SU-DHL-6 (cell line): ENCODE results near the gene CHP2.
"Not testable (repeated sequence)": the region's sequence is repeated elsewhere in the genome, so short reads cannot be mapped to it uniquely, and the experiment has no call there.

Experiments used
- H2AFZ ChIP-seq: fragments of 200-600 bp; sonication (generic); 2 replicates; pipeline ENCODE4 v1.6.1; 2014; ENCODE audit warnings: low read depth, mild to moderate bottlenecking, moderate library complexity, mixed read lengths, antibody characterized with exemption, low read length; ENCODE audit not compliant: severe bottlenecking
- H3F3A ChIP-seq: fragments of 200-600 bp; shearing (Covaris generic); 2 replicates; pipeline ENCODE4 v1.6.0; 2016; ENCODE audit warnings: antibody characterized with exemption, mild to moderate bottlenecking; ENCODE audit not compliant: insufficient read depth
- H3K27ac ChIP-seq: fragments of 200-600 bp; sonication (generic); 2 replicates; pipeline ENCODE4 v1.5.1; 2016; ENCODE audit warnings: low read depth, mild to moderate bottlenecking, low read length, moderate library complexity, mixed read lengths
- H3K27me3 ChIP-seq: fragments of 200-600 bp; sonication (generic), shearing (Covaris generic); 2 replicates; pipeline ENCODE4 v1.6.0; 2014; ENCODE audit warnings: mild to moderate bottlenecking, low read length
- H3K36me3 ChIP-seq: fragments of 200-600 bp; sonication (generic); 2 replicates; pipeline ENCODE4 v1.6.1; 2014; ENCODE audit warnings: mild to moderate bottlenecking, low read length, mixed read lengths
- H3K4me2 ChIP-seq: fragments of 300-600, 200-600 bp; shearing (Covaris generic), sonication (generic); 2 replicates; pipeline ENCODE4 v1.6.0; 2014; ENCODE audit warnings: low read length, low read depth, mild to moderate bottlenecking; ENCODE audit not compliant: poor library complexity, severe bottlenecking
- H3K4me3 ChIP-seq: fragments of 200-600 bp; sonication (generic); 2 replicates; pipeline ENCODE4 v1.5.1; 2014; ENCODE audit warnings: antibody characterized with exemption, low read length, mild to moderate bottlenecking, mixed read lengths; ENCODE audit not compliant: insufficient read depth, poor library complexity, severe bottlenecking
- H3K79me2 ChIP-seq: fragments of 200-600 bp; sonication (generic); 2 replicates; pipeline ENCODE4 v1.6.1; 2014; ENCODE audit warnings: mild to moderate bottlenecking, low read length, moderate library complexity; ENCODE audit not compliant: insufficient read depth
- H3K9ac ChIP-seq: fragments of 200-600 bp; sonication (generic); 2 replicates; pipeline ENCODE4 v1.7.0; 2014; ENCODE audit warnings: mild to moderate bottlenecking, low read length
- H3K9me2 ChIP-seq: fragments of 200-600 bp; sonication (generic); replicated peaks from 2 replicates; pipeline ENCODE4 v1.6.1; 2014; ENCODE audit warnings: low read length; ENCODE audit not compliant: insufficient read depth
- H3K9me3 ChIP-seq: fragments of 200-600 bp; sonication (generic); 2 replicates; pipeline ENCODE4 v1.6.1; 2014; ENCODE audit warnings: low read length, mixed read lengths; ENCODE audit not compliant: insufficient read depth
- H4K20me1 ChIP-seq: fragments of 200-600 bp; sonication (generic); 2 replicates; pipeline ENCODE4 v1.6.1; 2014; ENCODE audit warnings: low read depth, mild to moderate bottlenecking, antibody characterized with exemption, low read length, moderate library complexity, mixed read lengths
- EZH2phosphoT487 ChIP-seq: fragments of 200-600 bp; sonication (generic), shearing (Covaris generic); conservative IDR thresholded peaks from 2 replicates; pipeline ENCODE4 v1.6.1; 2018; ENCODE audit warnings: mild to moderate bottlenecking, antibody characterized with exemption, low read length, moderate library complexity, mixed read lengths
- TF ChIP-seq, protein P1 (sequence below): fragments of 200-600 bp; sonication (generic); IDR thresholded peaks from one replicate; pipeline ENCODE4 v1.5.1; 2017; ENCODE audit warnings: antibody characterized with exemption, mild to moderate bottlenecking, low read length, moderate library complexity; ENCODE audit not compliant: insufficient read depth, poor library complexity, severe bottlenecking

Gene CHP2

DNA sequence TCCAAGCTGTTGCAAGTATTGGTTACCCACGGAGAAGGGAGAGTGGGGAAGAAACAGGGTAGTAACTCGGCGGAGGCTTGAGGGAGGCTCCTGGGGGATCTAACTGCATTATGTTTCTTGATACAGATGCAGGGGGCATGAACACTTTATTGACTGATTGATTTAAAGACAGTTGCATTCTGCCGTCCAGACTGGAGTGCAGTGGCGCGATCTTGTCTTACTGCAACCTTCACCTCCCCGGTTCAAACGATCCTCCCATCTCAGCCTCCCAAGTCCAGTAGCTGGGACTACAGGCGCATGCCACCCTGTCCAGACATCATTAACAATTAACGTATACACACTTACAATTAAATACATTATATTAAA lies 26.7 kb upstream of the CHP2 start:
- H3K27ac ChIP-seq: no peak overlapping the region
- no peaks in the 10 kb centered on the region for H3K79me2 ChIP-seq
- H3K4me3 ChIP-seq: no peak overlapping the region
- H3K9me2 ChIP-seq: no peaks in the 10 kb centered on the region
- H3K36me3 ChIP-seq: no peaks in the 10 kb centered on the region
- H3K9me3 ChIP-seq: no peaks in the 10 kb centered on the region
- no peaks in the 10 kb centered on the region for H4K20me1 ChIP-seq
- no peak overlapping the region for H2AFZ ChIP-seq
- no peak overlapping the region for H3K9ac ChIP-seq
- H3K4me2 ChIP-seq: no peak overlapping the region
- no peak for TF ChIP-seq EZH2phosphoT487
- TF ChIP-seq, protein P1, sequence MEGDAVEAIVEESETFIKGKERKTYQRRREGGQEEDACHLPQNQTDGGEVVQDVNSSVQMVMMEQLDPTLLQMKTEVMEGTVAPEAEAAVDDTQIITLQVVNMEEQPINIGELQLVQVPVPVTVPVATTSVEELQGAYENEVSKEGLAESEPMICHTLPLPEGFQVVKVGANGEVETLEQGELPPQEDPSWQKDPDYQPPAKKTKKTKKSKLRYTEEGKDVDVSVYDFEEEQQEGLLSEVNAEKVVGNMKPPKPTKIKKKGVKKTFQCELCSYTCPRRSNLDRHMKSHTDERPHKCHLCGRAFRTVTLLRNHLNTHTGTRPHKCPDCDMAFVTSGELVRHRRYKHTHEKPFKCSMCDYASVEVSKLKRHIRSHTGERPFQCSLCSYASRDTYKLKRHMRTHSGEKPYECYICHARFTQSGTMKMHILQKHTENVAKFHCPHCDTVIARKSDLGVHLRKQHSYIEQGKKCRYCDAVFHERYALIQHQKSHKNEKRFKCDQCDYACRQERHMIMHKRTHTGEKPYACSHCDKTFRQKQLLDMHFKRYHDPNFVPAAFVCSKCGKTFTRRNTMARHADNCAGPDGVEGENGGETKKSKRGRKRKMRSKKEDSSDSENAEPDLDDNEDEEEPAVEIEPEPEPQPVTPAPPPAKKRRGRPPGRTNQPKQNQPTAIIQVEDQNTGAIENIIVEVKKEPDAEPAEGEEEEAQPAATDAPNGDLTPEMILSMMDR: no peak
- H3K27me3 ChIP-seq: no peaks in the 10 kb centered on the region; the same call in 1 of the 2 replicates
- H3F3A ChIP-seq: no peaks in the 10 kb centered on the region

DNA sequence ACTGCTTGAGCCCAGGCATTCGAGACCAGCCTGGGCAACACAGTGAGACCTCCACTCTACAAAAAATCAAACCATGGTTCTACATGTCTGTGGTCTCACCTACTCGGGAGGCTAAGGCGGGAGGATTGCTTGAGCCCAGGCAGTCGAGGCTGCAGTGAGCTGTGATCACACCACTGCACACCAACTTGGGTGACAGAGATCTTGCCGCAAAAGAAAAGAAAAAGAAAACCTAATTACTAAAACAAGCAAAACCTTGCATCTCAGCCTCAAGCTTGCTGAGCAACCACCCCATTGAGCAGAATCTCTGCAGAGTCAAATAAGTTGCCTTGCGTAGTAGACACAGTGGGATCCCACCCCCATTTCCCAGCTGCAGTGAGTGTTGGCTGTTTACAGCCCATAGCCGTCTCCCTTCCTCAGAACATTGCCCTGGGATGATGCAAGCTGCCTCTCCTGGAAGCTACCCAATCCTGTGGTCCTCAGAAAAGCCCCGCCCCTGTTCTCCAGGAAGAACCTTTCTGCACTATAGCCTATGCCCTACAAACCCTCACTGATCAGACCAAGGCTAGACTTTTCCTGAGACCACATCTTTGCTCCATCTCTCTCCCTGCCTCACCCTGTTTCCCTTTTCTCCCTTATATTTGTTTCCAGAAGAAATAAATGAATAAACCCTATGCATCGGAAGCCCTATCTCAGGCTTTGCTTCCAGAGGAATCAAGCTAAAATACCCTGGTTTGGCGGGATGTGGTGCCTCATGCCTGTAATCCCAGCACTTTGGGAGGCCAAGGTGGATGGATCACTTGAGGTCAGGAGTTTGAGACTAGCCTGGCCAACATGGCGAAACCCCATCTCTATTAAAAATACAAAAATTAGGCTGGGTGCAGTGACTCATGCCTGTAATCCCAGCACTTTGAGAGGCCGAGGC lies 25.1 kb upstream of the CHP2 start:
- no peak overlapping the region for H3K9ac ChIP-seq
- no peaks in the 10 kb centered on the region for H3F3A ChIP-seq
- no peak for TF ChIP-seq EZH2phosphoT487
- TF ChIP-seq, protein P1: no peak
- H3K9me3 ChIP-seq: no peaks in the 10 kb centered on the region
- H3K4me3 ChIP-seq: no peak overlapping the region
- H3K27me3 ChIP-seq: no peaks in the 10 kb centered on the region
- no peak overlapping the region for H3K4me2 ChIP-seq
- no peak overlapping the region for H2AFZ ChIP-seq
- H3K79me2 ChIP-seq: no peaks in the 10 kb centered on the region
- no peak overlapping the region for H3K27ac ChIP-seq
- no peaks in the 10 kb centered on the region for H4K20me1 ChIP-seq
- no peaks in the 10 kb centered on the region for H3K36me3 ChIP-seq
- no peaks in the 10 kb centered on the region for H3K9me2 ChIP-seq

DNA sequence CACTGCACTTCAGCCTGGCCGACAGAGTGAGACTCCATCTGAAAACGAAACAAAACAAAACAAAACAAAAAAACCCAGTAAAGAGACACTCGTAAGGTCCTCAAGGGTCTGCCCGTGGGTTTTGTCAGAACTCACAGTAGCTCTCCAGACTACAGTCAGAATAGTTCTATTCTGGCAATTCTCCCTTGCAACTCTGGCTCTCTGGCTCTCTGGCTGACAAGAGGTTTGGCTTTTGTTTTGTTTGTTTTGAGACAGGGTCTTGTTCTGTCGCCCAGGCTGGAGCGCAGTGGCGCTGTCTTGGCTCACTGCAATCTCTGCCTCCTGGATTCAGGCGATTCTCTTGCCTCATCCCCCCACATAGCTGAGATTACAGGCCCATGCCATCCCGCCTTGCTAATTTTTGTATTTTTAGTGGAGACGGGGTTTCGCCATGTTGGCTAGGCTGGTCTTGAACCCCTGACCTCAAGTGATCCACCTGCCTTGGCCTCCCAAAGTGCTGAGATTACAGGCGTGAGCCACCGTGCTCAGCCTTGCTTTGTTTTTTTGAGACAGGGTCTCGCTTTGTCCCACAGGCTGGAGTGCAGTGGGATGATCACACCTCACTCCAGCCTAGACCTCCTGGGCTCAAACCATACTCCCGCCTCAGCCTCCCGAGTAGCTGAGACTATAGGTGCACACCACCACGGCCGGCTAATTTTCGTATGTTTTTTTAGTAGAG lies 20.5 kb upstream of the CHP2 start:
- no peaks in the 10 kb centered on the region for H3K9me2 ChIP-seq
- H3K4me3 ChIP-seq: no peak overlapping the region
- H4K20me1 ChIP-seq: no peaks in the 10 kb centered on the region
- H3K36me3 ChIP-seq: no peaks in the 10 kb centered on the region
- H3K9me3 ChIP-seq: no peaks in the 10 kb centered on the region
- no peaks in the 10 kb centered on the region for H3K27me3 ChIP-seq
- H3K79me2 ChIP-seq: no peaks in the 10 kb centered on the region
- TF ChIP-seq, protein P1: no peak
- TF ChIP-seq EZH2phosphoT487: no peak
- H2AFZ ChIP-seq: no peak overlapping the region
- no peaks in the 10 kb centered on the region for H3F3A ChIP-seq
- no peak overlapping the region for H3K27ac ChIP-seq
- no peak overlapping the region for H3K9ac ChIP-seq
- H3K4me2 ChIP-seq: no peak overlapping the region

DNA sequence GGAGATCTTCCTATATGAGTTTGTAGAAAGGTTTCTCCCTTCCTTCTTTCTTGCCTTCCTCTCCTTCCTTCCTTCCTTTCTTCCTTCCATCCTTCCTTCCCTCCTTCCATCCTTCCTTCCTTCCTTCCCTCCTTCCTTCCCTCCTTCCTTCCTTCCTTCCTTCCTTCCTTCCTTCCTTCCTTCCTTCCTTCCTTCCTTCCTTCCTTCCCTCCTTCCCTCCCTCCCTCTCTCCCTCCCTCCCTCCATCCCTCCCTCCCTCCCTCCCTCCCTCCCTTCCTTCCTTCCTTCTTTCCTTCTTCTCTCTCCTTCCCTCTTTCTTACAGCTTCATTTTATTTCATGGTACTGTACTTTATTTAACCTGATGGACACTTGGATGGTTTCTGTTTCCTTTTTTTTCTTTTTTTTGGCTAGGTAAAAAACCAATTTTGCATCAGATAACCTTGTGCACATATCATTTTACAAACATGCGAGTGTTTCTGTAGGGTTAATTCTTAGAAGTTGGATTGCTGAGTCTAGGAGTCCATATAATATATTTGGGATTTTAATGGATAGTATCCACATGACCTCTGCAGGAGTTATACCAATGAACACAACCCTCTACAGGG lies 17.3 kb upstream of the CHP2 start:
- H3K4me2 ChIP-seq, H4K20me1 ChIP-seq, H3K9me3 ChIP-seq, H3K36me3 ChIP-seq, H3K27me3 ChIP-seq, H3K9me2 ChIP-seq, H3K9ac ChIP-seq, H3F3A ChIP-seq, H3K79me2 ChIP-seq, H3K4me3 ChIP-seq, H2AFZ ChIP-seq, H3K27ac ChIP-seq: not testable (repeated sequence)
